CD4-positive, alpha-beta T cell treated with Interleukin-17A for 4 hours (primary cell): ENCODE measurements around the gene GDAP2.
"Not testable (repeated sequence)": the region's sequence is repeated elsewhere in the genome, so short reads cannot be mapped to it uniquely, and the experiment has no call there.

Source experiments
- DNase-seq: peaks from one replicate; pipeline ENCODE4 v3.0.0-alpha.2; 2020; ENCODE audit warnings: mixed read lengths

GDAP2 gene

GRCh38 chr1:117929343-117930172 lies at the start of gene GDAP2, which contains the start of gene WDR3:
Gene GDAP2 (minus strand): TSS chr1:117929621. CDS start chr1:117920357, 9,264 bp downstream.
Gene WDR3 (plus strand): TSS chr1:117929739. CDS start chr1:117933320, 3,581 bp downstream.
- DNase-seq, result peak; percentile 96

GRCh38 chr1:117976381-117976780 lies 47.0 kb upstream of the GDAP2 start:
- DNase-seq, result no peak

- DNase-seq, result no peak
These were observed 42.4 kb upstream of the GDAP2 start for GRCh38 chr1:117971777-117972176.

GRCh38 chr1:117970252-117970651 lies 40.8 kb upstream of the GDAP2 start:
- DNase-seq, result no peak

GRCh38 chr1:117967881-117968280 lies 38.5 kb upstream of the GDAP2 start:
- DNase-seq, result no peak

GRCh38 chr1:117967477-117967876 lies 38.1 kb upstream of the GDAP2 start:
- DNase-seq, result no peak

GRCh38 chr1:117964290-117965038 lies 35.0 kb upstream of the GDAP2 start:
- no peak for DNase-seq

- no peak for DNase-seq
These were observed 29.9 kb upstream of the GDAP2 start for GRCh38 chr1:117959364-117959763.

GRCh38 chr1:117952386-117952785 lies 23.0 kb upstream of the GDAP2 start:
- no peak for DNase-seq

- DNase-seq, result no peak
These were observed 12.9 kb upstream of the GDAP2 start for GRCh38 chr1:117942293-117942692.

GRCh38 chr1:117933769-117934168 lies 4.3 kb upstream of the GDAP2 start:
- no peak for DNase-seq

- no peak for DNase-seq
These were observed 3.2 kb upstream of the GDAP2 start for GRCh38 chr1:117932576-117932975.

GRCh38 chr1:117930484-117930883 lies 1.1 kb upstream of the GDAP2 start:
- no peak for DNase-seq

GRCh38 chr1:117930173-117930447 lies 689 bp upstream of the GDAP2 start:
- DNase-seq, result no peak

- peak; percentile 38 for DNase-seq
These were observed 509 bp downstream of the GDAP2 start for GRCh38 chr1:117928881-117929342.

- DNase-seq, result no peak
These were observed 3.4 kb downstream of the GDAP2 start for GRCh38 chr1:117925981-117926380.

- DNase-seq, result not testable (repeated sequence)
These were observed 6.7 kb downstream of the GDAP2 start for GRCh38 chr1:117922717-117923116.

- no peak for DNase-seq
These were observed 7.4 kb downstream of the GDAP2 start for GRCh38 chr1:117921991-117922390.

- no peak for DNase-seq
These were observed 10.0 kb downstream of the GDAP2 start for GRCh38 chr1:117919376-117919775.

- no peak for DNase-seq
These were observed 18.4 kb downstream of the GDAP2 start for GRCh38 chr1:117911051-117911450.

GRCh38 chr1:117905019-117905418 lies 24.4 kb downstream of the GDAP2 start:
- DNase-seq, result no peak

- no peak for DNase-seq
These were observed 24.9 kb downstream of the GDAP2 start for GRCh38 chr1:117904485-117904884.

- DNase-seq, result no peak
These were observed 26.5 kb downstream of the GDAP2 start for GRCh38 chr1:117902944-117903343.

GRCh38 chr1:117899801-117900200 lies 29.6 kb downstream of the GDAP2 start:
- DNase-seq, result no peak
